Karpas-422 (cell line): Measurements from ENCODE around the gene CCSER2. TPM values are rescaled to one million over a fixed set of nuclear protein-coding genes. Genes with fewer than 3 reads are reported as not detected.

Source experiments
- DNase-seq: peaks from one replicate; pipeline ENCODE4 v3.0.0-alpha.2; 2015
- H2AFZ ChIP-seq: fragments of 200-600 bp; sonication (generic); 2 replicates; pipeline ENCODE4 v1.6.1; 2014; ENCODE audit warnings: antibody characterized with exemption, low read length, mixed read lengths
- H3K27ac ChIP-seq: fragments of 200-600 bp; sonication (generic); 2 replicates; pipeline ENCODE4 v1.5.1; 2014; ENCODE audit warnings: mild to moderate bottlenecking, low read length, moderate library complexity
- H3K27me3 ChIP-seq: fragments of 200-600 bp; sonication (generic); 2 replicates; pipeline ENCODE4 v1.6.1; 2014; ENCODE audit warnings: low read length, mixed read lengths
- H3K36me3 ChIP-seq: fragments of 200-600 bp; sonication (generic); 2 replicates; pipeline ENCODE4 v1.6.1; 2014; ENCODE audit warnings: low read length, mixed read lengths; ENCODE audit not compliant: insufficient read depth
- H3K4me1 ChIP-seq: fragments of 200-600 bp; sonication (generic); 2 replicates; pipeline ENCODE4 v1.6.1; 2014; ENCODE audit warnings: mild to moderate bottlenecking, low read length, mixed read lengths
- H3K4me2 ChIP-seq: fragments of 200-600 bp; sonication (generic); 2 replicates; pipeline ENCODE4 v1.6.1; 2014; ENCODE audit warnings: low read length, low read depth, mild to moderate bottlenecking; ENCODE audit not compliant: poor library complexity, severe bottlenecking
- H3K4me3 ChIP-seq: fragments of 200-600 bp; sonication (generic); 2 replicates; pipeline ENCODE4 v1.5.1; 2014; ENCODE audit warnings: mild to moderate bottlenecking, antibody characterized with exemption, low read length, mixed read lengths
- H3K79me2 ChIP-seq: fragments of 200-600 bp; sonication (generic); 2 replicates; pipeline ENCODE4 v1.6.1; 2014; ENCODE audit warnings: mild to moderate bottlenecking, low read length, mixed read lengths
- H3K9ac ChIP-seq: fragments of 200-600 bp; sonication (generic); 2 replicates; pipeline ENCODE4 v1.6.0; 2014; ENCODE audit warnings: low read length
- H3K9me2 ChIP-seq: fragments of 200-600 bp; sonication (generic), shearing (Covaris generic); replicated peaks from 2 replicates; pipeline ENCODE4 v1.6.0; 2014; ENCODE audit warnings: mild to moderate bottlenecking, low read length, moderate library complexity; ENCODE audit not compliant: insufficient read depth
- H3K9me3 ChIP-seq: fragments of 300-700, 200-600 bp; sonication (generic); 2 replicates; pipeline ENCODE4 v1.6.1; 2014; ENCODE audit warnings: low read length, mixed read lengths
- H4K20me1 ChIP-seq: fragments of 200-600 bp; sonication (generic); 2 replicates; pipeline ENCODE4 v1.6.1; 2014; ENCODE audit warnings: mild to moderate bottlenecking, antibody characterized with exemption, low read length, low read depth; ENCODE audit not compliant: insufficient read depth
- total RNA-seq: library from RNA; depleted of rRNA; stranded (reverse); fragments of >200 nt; shearing (Covaris generic); gene quantifications from 2 replicates; pipeline ENCODE4 v1.2.3, GENCODE V29; 2014; ENCODE audit warnings: low replicate concordance

Gene CCSER2
- total RNA-seq, 1 experiment from 2014 or later, result 12.4 TPM

- Histone ChIP-seq H3K9me2 (no peaks in the 10 kb centered on the region), H3K79me2 (no peaks in the 10 kb centered on the region), H3K36me3 (no peaks in the 10 kb centered on the region)
Observed at GRCh38 chr10:84546609-84547008, 218.2 kb downstream of the CCSER2 start.

GRCh38 chr10:84547616-84548015 is 219.2 kb downstream of the CCSER2 start:
- Histone ChIP-seq H3K4me1 (no peaks in the 10 kb centered on the region), H4K20me1 (no peaks in the 10 kb centered on the region), H3K9me3 (no peaks in the 10 kb centered on the region), H3K36me3 (no peaks in the 10 kb centered on the region), H3K9me2 (no peaks in the 10 kb centered on the region), H3K27ac (no peak overlapping the region), H3K9ac (no peak overlapping the region), H3K27me3 (no peaks in the 10 kb centered on the region), H3K4me2 (no peak overlapping the region), H3K79me2 (no peaks in the 10 kb centered on the region), H3K4me3 (no peak overlapping the region), H2AFZ (no peak overlapping the region)
- no peak for DNase-seq

More at GRCh38 chr10:84546609-84547008, 218.2 kb downstream of the CCSER2 start:
- Histone ChIP-seq H4K20me1 (no peaks in the 10 kb centered on the region), H2AFZ (no peak overlapping the region), H3K9ac (no peak overlapping the region), H3K27me3 (no peaks in the 10 kb centered on the region), H3K9me3 (no peaks in the 10 kb centered on the region), H3K27ac (no peak overlapping the region), H3K4me1 (no peaks in the 10 kb centered on the region), H3K4me2 (no peak overlapping the region), H3K4me3 (no peak overlapping the region)
- no peak for DNase-seq

- no peaks in the 10 kb centered on the region for H3K79me2 ChIP-seq
- H2AFZ ChIP-seq, result no peak overlapping the region
- no peak overlapping the region for H3K9ac ChIP-seq
- H4K20me1 ChIP-seq, result no peaks in the 10 kb centered on the region
- no peaks in the 10 kb centered on the region for H3K27me3 ChIP-seq
- H3K9me2 ChIP-seq, result no peaks in the 10 kb centered on the region
- peak; percentile 43 for DNase-seq
- H3K4me1 ChIP-seq, result no peaks in the 10 kb centered on the region
- no peak overlapping the region for H3K4me3 ChIP-seq
- H3K9me3 ChIP-seq, result no peaks in the 10 kb centered on the region
- no peak overlapping the region for H3K27ac ChIP-seq
- no peaks in the 10 kb centered on the region for H3K36me3 ChIP-seq
- no peak overlapping the region for H3K4me2 ChIP-seq
Observed at GRCh38 chr10:84548869-84549268, 220.5 kb downstream of the CCSER2 start.

GRCh38 chr10:84549368-84550165 is 221.2 kb downstream of the CCSER2 start:
- Histone ChIP-seq H3K4me2 (no peak overlapping the region), H3K9me2 (no peaks in the 10 kb centered on the region), H4K20me1 (no peaks in the 10 kb centered on the region), H3K4me3 (no peak overlapping the region), H3K9ac (no peak overlapping the region), H3K4me1 (no peaks in the 10 kb centered on the region), H3K27ac (no peak overlapping the region), H3K36me3 (no peaks in the 10 kb centered on the region), H3K79me2 (no peaks in the 10 kb centered on the region), H3K9me3 (no peaks in the 10 kb centered on the region), H3K27me3 (no peaks in the 10 kb centered on the region), H2AFZ (no peak overlapping the region)
- no peak for DNase-seq

GRCh38 chr10:84550756-84551436 is 222.5 kb downstream of the CCSER2 start:
- Histone ChIP-seq H3K4me1 (no peaks in the 10 kb centered on the region), H3K9me3 (no peaks in the 10 kb centered on the region), H2AFZ (no peak overlapping the region), H3K79me2 (no peaks in the 10 kb centered on the region), H3K27me3 (no peaks in the 10 kb centered on the region), H3K9me2 (no peaks in the 10 kb centered on the region), H3K4me3 (no peak overlapping the region), H3K4me2 (no peak overlapping the region), H3K36me3 (no peaks in the 10 kb centered on the region), H3K27ac (no peak overlapping the region), H3K9ac (no peak overlapping the region), H4K20me1 (no peaks in the 10 kb centered on the region)
- no peak for DNase-seq

GRCh38 chr10:84551437-84552120 is 223.2 kb downstream of the CCSER2 start:
- Histone ChIP-seq H3K79me2 (no peaks in the 10 kb centered on the region), H3K27ac (no peak overlapping the region), H3K4me3 (no peak overlapping the region), H4K20me1 (no peaks in the 10 kb centered on the region), H3K9me3 (no peaks in the 10 kb centered on the region), H3K9ac (no peak overlapping the region), H3K36me3 (no peaks in the 10 kb centered on the region), H3K4me1 (no peaks in the 10 kb centered on the region), H3K27me3 (no peaks in the 10 kb centered on the region), H3K4me2 (no peak overlapping the region), H2AFZ (no peak overlapping the region), H3K9me2 (no peaks in the 10 kb centered on the region)
- no peak for DNase-seq

- no peaks in the 10 kb centered on the region for H3K4me1 ChIP-seq
Observed at GRCh38 chr10:84552478-84552877, 224.1 kb downstream of the CCSER2 start.

GRCh38 chr10:84562592-84562991 is 234.2 kb downstream of the CCSER2 start:
- H3K79me2 ChIP-seq, result no peaks in the 10 kb centered on the region
- H3K36me3 ChIP-seq, result no peaks in the 10 kb centered on the region
- no peak overlapping the region for H3K4me2 ChIP-seq
- H3K4me1 ChIP-seq, result peaks cover 16% of the 10 kb centered on the region
- no peak overlapping the region for H2AFZ ChIP-seq
- no peak overlapping the region for H3K27ac ChIP-seq
- H3K9ac ChIP-seq, result no peak overlapping the region
- no peaks in the 10 kb centered on the region for H3K9me3 ChIP-seq
- no peaks in the 10 kb centered on the region for H4K20me1 ChIP-seq
- no peak for DNase-seq
- no peaks in the 10 kb centered on the region for H3K27me3 ChIP-seq
- H3K9me2 ChIP-seq, result no peaks in the 10 kb centered on the region
- H3K4me3 ChIP-seq, result no peak overlapping the region

More at GRCh38 chr10:84552478-84552877, 224.1 kb downstream of the CCSER2 start:
- Histone ChIP-seq H3K27ac (no peak overlapping the region), H3K9me3 (no peaks in the 10 kb centered on the region), H4K20me1 (no peaks in the 10 kb centered on the region), H3K27me3 (no peaks in the 10 kb centered on the region), H3K36me3 (no peaks in the 10 kb centered on the region), H2AFZ (no peak overlapping the region), H3K79me2 (no peaks in the 10 kb centered on the region), H3K9ac (no peak overlapping the region), H3K9me2 (no peaks in the 10 kb centered on the region), H3K4me3 (no peak overlapping the region), H3K4me2 (no peak overlapping the region)
- no peak for DNase-seq
